ENCODE results near the gene SND1. TPM values are rescaled to one million over a fixed set of nuclear protein-coding genes. Genes with fewer than 3 reads are reported as not detected.

Gene SND1
- total RNA-seq, 3 donors from 2014 or later, result 260 to 267 (median 267) TPM

- no peak for ATAC-seq
- DNase-seq, result no peak
- H3K36me3 Mint-ChIP-seq (ENCODE audit: insufficient read depth), result peaks cover 20% of the 10 kb centered on the region
- H3K4me1 Mint-ChIP-seq (ENCODE audit: low read depth), result peaks cover 16% of the 10 kb centered on the region
- no peak overlapping the region for H3K4me3 Mint-ChIP-seq
- no peaks in the 10 kb centered on the region for H3K9me3 Mint-ChIP-seq
- H3K27me3 Mint-ChIP-seq (ENCODE audit: low read depth), result peaks cover 9% of the 10 kb centered on the region
Observed at GRCh38 chr7:128027485-128027980, 375.5 kb downstream of the SND1 start.

- Mint-ChIP-seq H3K27me3 (ENCODE audit: low read depth) (peaks cover 9% of the 10 kb centered on the region), H3K36me3 (ENCODE audit: insufficient read depth) (peaks cover 20% of the 10 kb centered on the region), H3K4me1 (ENCODE audit: low read depth) (peaks cover 16% of the 10 kb centered on the region), H3K4me3 (peak overlapping the region; percentile 11), H3K9me3 (no peaks in the 10 kb centered on the region)
- DNase-seq (no peak), ATAC-seq (no peak)
Observed at GRCh38 chr7:128029405-128029995, 377.5 kb downstream of the SND1 start.

GRCh38 chr7:128030263-128030653 is 378.3 kb downstream of the SND1 start:
- Mint-ChIP-seq H3K36me3 (ENCODE audit: insufficient read depth) (peaks cover 20% of the 10 kb centered on the region), H3K9me3 (no peaks in the 10 kb centered on the region), H3K4me1 (ENCODE audit: low read depth) (peaks cover 16% of the 10 kb centered on the region), H3K27me3 (ENCODE audit: low read depth) (peaks cover 9% of the 10 kb centered on the region), H3K4me3 (peak overlapping the region; percentile 70)
- ATAC-seq, result no peak
- no peak for DNase-seq

- H3K36me3 Mint-ChIP-seq (ENCODE audit: insufficient read depth), result peaks cover 18% of the 10 kb centered on the region
- DNase-seq (no peak), ATAC-seq (peak; percentile 20 to 31)
- H3K4me3 Mint-ChIP-seq, result peak within 1 kb of the TSS; percentile 76
- peaks cover 16% of the 10 kb centered on the region for H3K4me1 Mint-ChIP-seq (ENCODE audit: low read depth)
- H3K9me3 Mint-ChIP-seq, result no peaks in the 10 kb centered on the region
- H3K27me3 Mint-ChIP-seq (ENCODE audit: low read depth), result peaks cover 9% of the 10 kb centered on the region
Observed at GRCh38 chr7:128030654-128031611, 378.9 kb downstream of the SND1 start, which contains the start of gene LRRC4. TSS of gene LRRC4 (minus strand) at chr7:128031437. CDS start at chr7:128030640, 797 bp downstream.

- Mint-ChIP-seq H3K27me3 (ENCODE audit: low read depth) (peaks cover 9% of the 10 kb centered on the region), H3K4me1 (ENCODE audit: low read depth) (peaks cover 16% of the 10 kb centered on the region), H3K4me3 (peak overlapping the region; percentile 76), H3K36me3 (ENCODE audit: insufficient read depth) (peaks cover 13% of the 10 kb centered on the region), H3K9me3 (no peaks in the 10 kb centered on the region)
- ATAC-seq (peak; percentile 96), DNase-seq (peak; percentile 36)
Observed at GRCh38 chr7:128031901-128032604, 380.1 kb downstream of the SND1 start.

- peak overlapping the region; percentile 47 for H3K4me3 Mint-ChIP-seq
- peaks cover 9% of the 10 kb centered on the region for H3K36me3 Mint-ChIP-seq (ENCODE audit: insufficient read depth)
- peaks cover 16% of the 10 kb centered on the region for H3K4me1 Mint-ChIP-seq (ENCODE audit: low read depth)
- DNase-seq (no peak), ATAC-seq (peak; percentile 12 to 27)
- peaks cover 9% of the 10 kb centered on the region for H3K27me3 Mint-ChIP-seq (ENCODE audit: low read depth)
- no peaks in the 10 kb centered on the region for H3K9me3 Mint-ChIP-seq
Observed at GRCh38 chr7:128032605-128033235, 380.7 kb downstream of the SND1 start.

- peaks cover 16% of the 10 kb centered on the region for H3K4me1 Mint-ChIP-seq (ENCODE audit: low read depth)
- peak overlapping the region; percentile 17 for H3K4me3 Mint-ChIP-seq
- no peak for DNase-seq
- no peaks in the 10 kb centered on the region for H3K9me3 Mint-ChIP-seq
- no peak for ATAC-seq
- H3K27me3 Mint-ChIP-seq (ENCODE audit: low read depth), result peaks cover 9% of the 10 kb centered on the region
- H3K36me3 Mint-ChIP-seq (ENCODE audit: insufficient read depth), result peaks cover 9% of the 10 kb centered on the region
Observed at GRCh38 chr7:128033246-128033645, 381.3 kb downstream of the SND1 start.

- Mint-ChIP-seq H3K27me3 (ENCODE audit: low read depth) (no peaks in the 10 kb centered on the region), H3K9me3 (no peaks in the 10 kb centered on the region), H3K36me3 (ENCODE audit: insufficient read depth) (peaks cover 2% of the 10 kb centered on the region), H3K4me3 (no peak overlapping the region), H3K4me1 (ENCODE audit: low read depth) (peaks cover 9% of the 10 kb centered on the region)
- ATAC-seq (no peak), DNase-seq (no peak)
Observed at GRCh38 chr7:128034825-128035224, 382.8 kb downstream of the SND1 start.

- Mint-ChIP-seq H3K9me3 (no peaks in the 10 kb centered on the region), H3K4me1 (ENCODE audit: low read depth) (peaks cover 1% of the 10 kb centered on the region), H3K36me3 (ENCODE audit: insufficient read depth) (peaks cover 2% of the 10 kb centered on the region), H3K27me3 (ENCODE audit: low read depth) (no peaks in the 10 kb centered on the region), H3K4me3 (no peak overlapping the region)
- no peak for ATAC-seq
- DNase-seq, result no peak
Observed at GRCh38 chr7:128035712-128036111, 383.7 kb downstream of the SND1 start.

- DNase-seq (no peak), ATAC-seq (no peak)
- Mint-ChIP-seq H3K36me3 (ENCODE audit: insufficient read depth) (peaks cover 3% of the 10 kb centered on the region), H3K4me1 (ENCODE audit: low read depth) (peaks cover 1% of the 10 kb centered on the region), H3K9me3 (no peaks in the 10 kb centered on the region), H3K4me3 (no peak overlapping the region), H3K27me3 (ENCODE audit: low read depth) (no peaks in the 10 kb centered on the region)
Observed at GRCh38 chr7:128036226-128036940, 384.4 kb downstream of the SND1 start.

- ATAC-seq (no peak), DNase-seq (no peak)
- Mint-ChIP-seq H3K27me3 (ENCODE audit: low read depth) (no peaks in the 10 kb centered on the region), H3K9me3 (no peaks in the 10 kb centered on the region), H3K4me3 (no peak overlapping the region), H3K4me1 (ENCODE audit: low read depth) (peaks cover 3% of the 10 kb centered on the region), H3K36me3 (ENCODE audit: insufficient read depth) (peaks cover 6% of the 10 kb centered on the region)
Observed at GRCh38 chr7:128037081-128037480, 385.1 kb downstream of the SND1 start.

- no peaks in the 10 kb centered on the region for H3K27me3 Mint-ChIP-seq (ENCODE audit: low read depth)
- H3K4me3 Mint-ChIP-seq, result no peak overlapping the region
- no peak for ATAC-seq
Observed at GRCh38 chr7:128037880-128038619, 386.1 kb downstream of the SND1 start.

GRCh38 chr7:128039544-128039953 is 387.6 kb downstream of the SND1 start:
- Mint-ChIP-seq H3K36me3 (ENCODE audit: insufficient read depth) (peaks cover 8% of the 10 kb centered on the region), H3K27me3 (ENCODE audit: low read depth) (no peaks in the 10 kb centered on the region), H3K9me3 (no peaks in the 10 kb centered on the region), H3K4me1 (ENCODE audit: low read depth) (peaks cover 12% of the 10 kb centered on the region), H3K4me3 (no peak overlapping the region)
- DNase-seq (no peak), ATAC-seq (no peak)

More at GRCh38 chr7:128037880-128038619, 386.1 kb downstream of the SND1 start:
- Mint-ChIP-seq H3K9me3 (no peaks in the 10 kb centered on the region), H3K4me1 (ENCODE audit: low read depth) (peaks cover 5% of the 10 kb centered on the region), H3K36me3 (ENCODE audit: insufficient read depth) (peaks cover 6% of the 10 kb centered on the region)
- DNase-seq, result no peak
